SU-DHL-6 (cell line): Measurements from ENCODE around the gene SIRT4.

Experiments
- H2AFZ ChIP-seq: fragments of 200-600 bp; sonication (generic); 2 replicates; pipeline ENCODE4 v1.6.1; 2014; ENCODE audit warnings: low read depth, mild to moderate bottlenecking, moderate library complexity, mixed read lengths, antibody characterized with exemption, low read length; ENCODE audit not compliant: severe bottlenecking
- H3F3A ChIP-seq: fragments of 200-600 bp; shearing (Covaris generic); 2 replicates; pipeline ENCODE4 v1.6.0; 2016; ENCODE audit warnings: antibody characterized with exemption, mild to moderate bottlenecking; ENCODE audit not compliant: insufficient read depth
- H3K27ac ChIP-seq: fragments of 200-600 bp; sonication (generic); 2 replicates; pipeline ENCODE4 v1.5.1; 2016; ENCODE audit warnings: low read depth, mild to moderate bottlenecking, low read length, moderate library complexity, mixed read lengths
- H3K27me3 ChIP-seq: fragments of 200-600 bp; sonication (generic), shearing (Covaris generic); 2 replicates; pipeline ENCODE4 v1.6.0; 2014; ENCODE audit warnings: mild to moderate bottlenecking, low read length
- H3K36me3 ChIP-seq: fragments of 200-600 bp; sonication (generic); 2 replicates; pipeline ENCODE4 v1.6.1; 2014; ENCODE audit warnings: mild to moderate bottlenecking, low read length, mixed read lengths
- H3K4me2 ChIP-seq: fragments of 300-600, 200-600 bp; shearing (Covaris generic), sonication (generic); 2 replicates; pipeline ENCODE4 v1.6.0; 2014; ENCODE audit warnings: low read length, low read depth, mild to moderate bottlenecking; ENCODE audit not compliant: poor library complexity, severe bottlenecking
- H3K4me3 ChIP-seq: fragments of 200-600 bp; sonication (generic); 2 replicates; pipeline ENCODE4 v1.5.1; 2014; ENCODE audit warnings: antibody characterized with exemption, low read length, mild to moderate bottlenecking, mixed read lengths; ENCODE audit not compliant: insufficient read depth, poor library complexity, severe bottlenecking
- H3K79me2 ChIP-seq: fragments of 200-600 bp; sonication (generic); 2 replicates; pipeline ENCODE4 v1.6.1; 2014; ENCODE audit warnings: mild to moderate bottlenecking, low read length, moderate library complexity; ENCODE audit not compliant: insufficient read depth
- H3K9ac ChIP-seq: fragments of 200-600 bp; sonication (generic); 2 replicates; pipeline ENCODE4 v1.7.0; 2014; ENCODE audit warnings: mild to moderate bottlenecking, low read length
- H3K9me2 ChIP-seq: fragments of 200-600 bp; sonication (generic); replicated peaks from 2 replicates; pipeline ENCODE4 v1.6.1; 2014; ENCODE audit warnings: low read length; ENCODE audit not compliant: insufficient read depth
- H3K9me3 ChIP-seq: fragments of 200-600 bp; sonication (generic); 2 replicates; pipeline ENCODE4 v1.6.1; 2014; ENCODE audit warnings: low read length, mixed read lengths; ENCODE audit not compliant: insufficient read depth
- H4K20me1 ChIP-seq: fragments of 200-600 bp; sonication (generic); 2 replicates; pipeline ENCODE4 v1.6.1; 2014; ENCODE audit warnings: low read depth, mild to moderate bottlenecking, antibody characterized with exemption, low read length, moderate library complexity, mixed read lengths
- EZH2phosphoT487 ChIP-seq: fragments of 200-600 bp; sonication (generic), shearing (Covaris generic); conservative IDR thresholded peaks from 2 replicates; pipeline ENCODE4 v1.6.1; 2018; ENCODE audit warnings: mild to moderate bottlenecking, antibody characterized with exemption, low read length, moderate library complexity, mixed read lengths
- TF ChIP-seq, protein P1 (sequence below): fragments of 200-600 bp; sonication (generic); IDR thresholded peaks from one replicate; pipeline ENCODE4 v1.5.1; 2017; ENCODE audit warnings: antibody characterized with exemption, mild to moderate bottlenecking, low read length, moderate library complexity; ENCODE audit not compliant: insufficient read depth, poor library complexity, severe bottlenecking

The SIRT4 gene

DNA sequence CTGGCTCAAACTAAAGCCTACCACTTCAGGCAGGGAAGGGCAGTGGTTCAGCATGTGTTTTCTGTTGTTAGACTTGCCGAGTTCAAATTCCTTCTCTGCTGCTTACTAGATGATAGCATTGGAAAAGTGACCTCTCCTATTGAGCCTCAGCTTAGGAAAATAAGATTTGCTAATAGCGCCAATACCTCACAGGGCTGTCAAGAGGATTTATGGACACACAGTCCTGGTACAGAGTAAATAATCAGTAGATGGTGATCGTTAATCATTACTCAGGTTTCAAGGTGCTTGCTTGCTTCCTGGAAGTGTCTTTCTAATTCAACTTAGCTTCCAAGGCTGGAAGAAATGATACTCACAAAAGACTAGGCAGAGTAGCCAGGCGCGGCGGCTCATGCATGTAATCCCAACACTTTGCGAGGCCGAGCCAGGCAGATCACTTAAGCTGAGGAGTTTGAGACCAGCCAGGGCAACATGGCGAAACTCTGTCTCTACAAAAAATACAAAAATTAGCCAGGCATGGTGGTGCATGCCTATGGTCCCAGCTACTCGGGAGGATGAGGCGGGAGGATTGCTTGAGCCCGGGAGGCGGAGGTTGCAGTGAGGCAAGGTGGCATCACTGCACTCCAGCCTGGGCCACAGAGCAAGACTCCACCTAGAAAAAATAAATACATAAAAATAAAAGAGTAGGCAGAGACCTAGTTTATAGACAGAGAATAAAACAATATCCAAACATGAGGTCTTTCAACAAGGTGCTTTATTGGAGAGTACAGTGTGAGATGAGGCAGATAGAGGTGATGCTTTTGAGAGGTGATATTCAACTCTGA, 19.5 kb downstream of the SIRT4 start:
- H3K9ac ChIP-seq = no peak overlapping the region
- H3K4me2 ChIP-seq = no peak overlapping the region
- no peak overlapping the region for H2AFZ ChIP-seq

GRCh38 chr12:120323772-120324171, 21.7 kb downstream of the SIRT4 start:
- Histone ChIP-seq H3K4me3 (no peak overlapping the region), H3K79me2 (no peaks in the 10 kb centered on the region), H3K27me3 (no peaks in the 10 kb centered on the region), H3K9me2 (no peaks in the 10 kb centered on the region), H3K4me2 (no peak overlapping the region), H3F3A (no peaks in the 10 kb centered on the region), H3K36me3 (no peaks in the 10 kb centered on the region), H4K20me1 (no peaks in the 10 kb centered on the region), H2AFZ (no peak overlapping the region), H3K9me3 (no peaks in the 10 kb centered on the region), H3K9ac (no peak overlapping the region), H3K27ac (no peak overlapping the region)
- TF ChIP-seq, protein P1, sequence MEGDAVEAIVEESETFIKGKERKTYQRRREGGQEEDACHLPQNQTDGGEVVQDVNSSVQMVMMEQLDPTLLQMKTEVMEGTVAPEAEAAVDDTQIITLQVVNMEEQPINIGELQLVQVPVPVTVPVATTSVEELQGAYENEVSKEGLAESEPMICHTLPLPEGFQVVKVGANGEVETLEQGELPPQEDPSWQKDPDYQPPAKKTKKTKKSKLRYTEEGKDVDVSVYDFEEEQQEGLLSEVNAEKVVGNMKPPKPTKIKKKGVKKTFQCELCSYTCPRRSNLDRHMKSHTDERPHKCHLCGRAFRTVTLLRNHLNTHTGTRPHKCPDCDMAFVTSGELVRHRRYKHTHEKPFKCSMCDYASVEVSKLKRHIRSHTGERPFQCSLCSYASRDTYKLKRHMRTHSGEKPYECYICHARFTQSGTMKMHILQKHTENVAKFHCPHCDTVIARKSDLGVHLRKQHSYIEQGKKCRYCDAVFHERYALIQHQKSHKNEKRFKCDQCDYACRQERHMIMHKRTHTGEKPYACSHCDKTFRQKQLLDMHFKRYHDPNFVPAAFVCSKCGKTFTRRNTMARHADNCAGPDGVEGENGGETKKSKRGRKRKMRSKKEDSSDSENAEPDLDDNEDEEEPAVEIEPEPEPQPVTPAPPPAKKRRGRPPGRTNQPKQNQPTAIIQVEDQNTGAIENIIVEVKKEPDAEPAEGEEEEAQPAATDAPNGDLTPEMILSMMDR = no peak
- no peak for TF ChIP-seq EZH2phosphoT487

More for the DNA sequence above, 19.5 kb downstream of the SIRT4 start:
- Histone ChIP-seq H3K36me3 (no peaks in the 10 kb centered on the region), H3K27me3 (no peaks in the 10 kb centered on the region), H3K4me3 (no peak overlapping the region), H3K79me2 (no peaks in the 10 kb centered on the region), H3K9me2 (no peaks in the 10 kb centered on the region), H4K20me1 (no peaks in the 10 kb centered on the region), H3K27ac (no peak overlapping the region), H3K9me3 (no peaks in the 10 kb centered on the region), H3F3A (no peaks in the 10 kb centered on the region)
- TF ChIP-seq, protein P1 = no peak
- no peak for TF ChIP-seq EZH2phosphoT487

GRCh38 chr12:120324841-120325417, 22.8 kb downstream of the SIRT4 start:
- no peaks in the 10 kb centered on the region for H3F3A ChIP-seq
- H3K36me3 ChIP-seq = no peaks in the 10 kb centered on the region
- TF ChIP-seq EZH2phosphoT487 = no peak
- TF ChIP-seq, protein P1 = no peak
- H3K27me3 ChIP-seq = no peaks in the 10 kb centered on the region
- no peaks in the 10 kb centered on the region for H3K79me2 ChIP-seq
- H4K20me1 ChIP-seq = no peaks in the 10 kb centered on the region
- H2AFZ ChIP-seq = no peak overlapping the region
- no peaks in the 10 kb centered on the region for H3K9me3 ChIP-seq
- peak overlapping the region; percentile 97 for H3K4me2 ChIP-seq
- H3K9ac ChIP-seq = no peak overlapping the region
- no peak overlapping the region for H3K27ac ChIP-seq
- H3K9me2 ChIP-seq = no peaks in the 10 kb centered on the region
- no peak overlapping the region for H3K4me3 ChIP-seq
